Measurements from ENCODE around the gene SUGCT.
"Not testable (repeated sequence)": the region's sequence is repeated elsewhere in the genome, so short reads cannot be mapped to it uniquely, and the experiment has no call there.

Gene SUGCT

GRCh38 chr7:40572810-40573465 lies 438.1 kb downstream of the SUGCT start:
- DNase-seq (ENCODE audit: low read depth in 2 of 2) = no peak

GRCh38 chr7:40579401-40579800 lies 444.6 kb downstream of the SUGCT start:
- no peak for DNase-seq (ENCODE audit: low read depth in 2 of 2)

- no peak for DNase-seq (ENCODE audit: low read depth in 2 of 2)
Observed at GRCh38 chr7:40580776-40581175, 446.0 kb downstream of the SUGCT start.

- no peak for DNase-seq (ENCODE audit: low read depth in 2 of 2)
Observed at GRCh38 chr7:40582539-40582938, 447.7 kb downstream of the SUGCT start.

- no peak for DNase-seq (ENCODE audit: low read depth in 2 of 2)
Observed at GRCh38 chr7:40583667-40584444, 449.1 kb downstream of the SUGCT start.

GRCh38 chr7:40584667-40585433 lies 450.0 kb downstream of the SUGCT start:
- DNase-seq (ENCODE audit: low read depth in 2 of 2) = no peak

GRCh38 chr7:40586197-40586596 lies 451.4 kb downstream of the SUGCT start:
- no peak for DNase-seq (ENCODE audit: low read depth in 2 of 2)

GRCh38 chr7:40587419-40587818 lies 452.6 kb downstream of the SUGCT start:
- DNase-seq (ENCODE audit: low read depth in 2 of 2) = no peak

GRCh38 chr7:40595129-40595528 lies 460.3 kb downstream of the SUGCT start:
- no peak for DNase-seq (ENCODE audit: low read depth in 2 of 2)

GRCh38 chr7:40595832-40596231 lies 461.0 kb downstream of the SUGCT start:
- no peak for DNase-seq (ENCODE audit: low read depth in 2 of 2)

- no peak for DNase-seq (ENCODE audit: low read depth in 2 of 2)
Observed at GRCh38 chr7:40597517-40597916, 462.7 kb downstream of the SUGCT start.

GRCh38 chr7:40598915-40599314 lies 464.1 kb downstream of the SUGCT start:
- no peak for DNase-seq (ENCODE audit: low read depth in 2 of 2)

- DNase-seq (ENCODE audit: low read depth in 2 of 2) = no peak
Observed at GRCh38 chr7:40599836-40600235, 465.0 kb downstream of the SUGCT start.

- not testable (repeated sequence) for DNase-seq (ENCODE audit: low read depth in 2 of 2)
Observed at GRCh38 chr7:40602351-40602750, 467.5 kb downstream of the SUGCT start.

GRCh38 chr7:40604601-40605438 lies 470.0 kb downstream of the SUGCT start:
- DNase-seq (ENCODE audit: low read depth in 2 of 2) = peak; percentile 3 to 5

GRCh38 chr7:40608321-40609075 lies 473.7 kb downstream of the SUGCT start:
- DNase-seq (ENCODE audit: low read depth in 2 of 2) = no peak

GRCh38 chr7:40610461-40610860 lies 475.7 kb downstream of the SUGCT start:
- DNase-seq (ENCODE audit: low read depth in 2 of 2) = no peak

GRCh38 chr7:40611095-40611871 lies 476.5 kb downstream of the SUGCT start:
- DNase-seq (ENCODE audit: low read depth in 2 of 2) = no peak

GRCh38 chr7:40612298-40612697 lies 477.5 kb downstream of the SUGCT start:
- DNase-seq (ENCODE audit: low read depth in 2 of 2) = no peak

GRCh38 chr7:40619647-40620046 lies 484.8 kb downstream of the SUGCT start:
- no peak for DNase-seq (ENCODE audit: low read depth in 2 of 2)
